Measurements from ENCODE around the gene KCNIP1.
"Not testable (repeated sequence)": the region's sequence is repeated elsewhere in the genome, so short reads cannot be mapped to it uniquely, and the experiment has no call there.

KCNIP1 gene

DNA sequence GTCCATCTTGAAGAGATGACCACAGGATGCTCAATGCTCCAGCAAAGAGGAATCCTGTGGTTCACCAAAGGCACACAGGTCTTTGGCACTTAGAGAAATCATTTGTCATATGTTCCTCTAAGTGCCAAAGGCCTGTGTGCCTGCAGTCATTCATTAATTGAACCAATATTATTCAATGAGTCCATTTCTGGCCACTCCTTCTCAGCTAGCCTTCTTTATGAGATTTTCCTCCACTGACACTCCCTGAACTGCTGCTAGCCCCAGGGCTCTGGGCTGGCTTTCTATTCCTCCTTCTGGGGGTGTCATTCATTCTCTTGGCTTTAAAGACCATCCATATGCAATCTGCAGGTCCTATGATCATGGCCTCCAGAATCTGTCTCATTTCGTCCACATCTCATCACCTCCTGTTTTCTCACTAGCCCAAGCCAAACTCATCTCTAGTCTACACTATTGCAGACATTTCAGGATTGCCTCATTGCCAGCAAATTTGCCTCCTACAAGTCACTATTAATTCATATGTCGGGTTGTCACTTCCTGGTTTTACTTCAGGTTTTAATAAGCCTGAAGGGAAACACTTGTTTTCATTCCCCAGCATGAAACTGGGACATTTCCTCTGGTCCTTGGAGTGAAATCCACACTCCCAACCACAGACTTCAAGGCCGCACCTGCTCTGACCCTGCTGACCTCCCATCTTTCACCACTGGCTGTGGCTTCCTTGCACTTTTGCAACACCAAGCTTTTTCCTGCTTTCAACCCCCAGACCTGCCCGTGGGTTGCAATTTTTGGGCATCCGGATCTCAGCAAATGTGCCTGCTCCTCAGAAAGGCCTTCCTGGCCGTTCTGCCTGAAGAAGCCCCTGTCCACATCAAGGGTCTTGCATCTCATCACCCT, 35.1 kb downstream of the KCNIP1 start:
- DNase-seq: no peak

DNA sequence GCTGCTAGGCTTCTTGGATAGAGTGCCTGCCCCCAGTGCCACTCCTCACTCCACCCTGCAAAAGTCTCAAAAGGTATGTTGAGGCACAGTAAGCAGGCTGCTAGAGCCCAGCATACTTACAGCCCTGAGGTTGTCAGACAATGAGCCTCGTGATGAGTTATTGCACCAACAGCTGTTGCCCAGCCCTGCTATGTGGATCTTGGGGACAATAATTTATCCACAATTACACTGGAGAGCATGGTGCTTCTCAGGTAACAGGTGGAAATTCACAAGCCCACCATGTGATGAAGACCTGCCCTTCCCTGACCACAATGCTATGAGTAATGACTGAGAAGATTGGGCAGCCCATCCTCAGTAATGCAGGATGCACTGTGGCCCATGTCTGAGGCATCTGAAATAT, 36.5 kb downstream of the KCNIP1 start:
- DNase-seq: no peak

DNA sequence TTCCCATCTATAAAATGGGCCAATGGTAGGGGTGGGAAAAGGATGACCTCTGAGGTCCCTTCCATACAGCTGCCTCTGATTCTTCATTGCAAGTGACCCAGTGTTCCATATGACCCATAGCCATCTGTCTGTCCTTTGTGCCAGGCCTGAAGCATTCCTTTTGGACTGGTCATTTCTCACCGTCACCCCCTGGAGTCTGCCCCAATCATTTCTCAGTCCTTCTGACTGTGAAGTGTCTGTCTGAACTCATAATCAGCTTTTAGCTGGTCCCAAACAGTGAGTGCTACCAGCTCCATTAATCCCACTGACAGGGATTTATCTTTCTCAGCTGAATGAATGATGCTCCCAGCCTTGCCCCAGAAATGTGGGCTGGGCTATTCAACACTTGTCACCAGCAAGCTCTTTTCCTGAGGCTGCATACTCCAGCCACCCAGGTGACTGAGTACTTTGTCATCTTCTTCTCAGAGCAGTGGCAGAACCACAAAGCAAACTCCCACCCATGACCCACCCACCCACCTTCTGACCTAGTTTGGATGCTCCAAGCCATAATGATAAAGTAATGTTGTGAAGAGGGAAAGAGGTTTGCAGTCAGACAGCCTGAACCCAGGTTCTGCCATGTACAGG, 37.4 kb downstream of the KCNIP1 start:
- no peak for DNase-seq

DNA sequence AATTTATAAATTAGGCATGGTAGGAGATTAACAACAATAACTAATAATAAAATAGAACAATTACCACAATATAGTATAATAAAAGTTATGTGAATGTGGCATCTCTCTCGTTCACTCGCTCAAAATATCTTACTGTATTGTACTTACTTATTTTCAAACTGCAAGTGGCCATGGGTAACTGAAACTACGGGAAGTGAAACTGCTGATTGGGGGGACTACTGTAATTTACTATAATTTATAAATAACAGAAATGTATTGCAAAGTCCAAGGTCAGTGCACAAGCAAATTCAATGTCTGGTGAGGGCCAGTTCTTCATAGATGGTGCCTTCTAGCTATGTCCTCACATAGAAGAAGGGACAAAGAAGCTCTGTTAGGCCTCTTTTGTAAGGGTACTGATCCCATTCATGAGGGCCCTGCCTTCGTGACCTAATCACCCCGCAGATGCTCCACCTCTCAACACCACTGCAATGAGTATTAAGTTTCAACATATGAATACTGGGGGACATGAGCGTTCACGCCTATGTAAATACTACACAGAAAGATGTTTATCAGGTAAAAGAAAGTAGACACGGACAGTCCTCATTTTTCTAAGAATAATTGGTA, 39.0 kb downstream of the KCNIP1 start:
- DNase-seq: no peak

GRCh38 chr5:170545313-170545712, 41.5 kb downstream of the KCNIP1 start:
- DNase-seq: no peak

- no peak for DNase-seq
Measured at GRCh38 chr5:170545811-170546210, 42.0 kb downstream of the KCNIP1 start.

DNA sequence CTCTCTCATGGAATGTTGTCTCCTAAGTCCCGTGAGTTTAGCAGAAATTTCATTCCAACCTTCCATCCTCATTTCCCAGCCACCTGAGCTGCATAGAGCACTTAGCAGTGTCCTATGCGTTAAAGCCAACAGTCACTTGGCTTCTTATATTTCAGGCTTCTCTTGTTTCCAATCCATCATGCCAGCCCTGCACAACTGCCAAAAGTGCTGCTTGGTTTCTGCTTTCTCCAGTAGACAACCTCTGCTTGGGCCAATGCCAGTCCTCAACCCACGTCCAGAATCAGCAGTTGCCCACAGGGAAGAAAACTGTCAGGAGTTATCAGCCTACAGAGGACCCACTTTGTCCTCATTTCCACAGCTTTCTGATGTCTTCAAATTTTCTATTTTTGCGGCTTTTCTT, 42.5 kb downstream of the KCNIP1 start:
- DNase-seq: no peak

- DNase-seq: not testable (repeated sequence)
Measured at GRCh38 chr5:170550382-170550781, 46.6 kb downstream of the KCNIP1 start.

GRCh38 chr5:170551076-170551475, 47.3 kb downstream of the KCNIP1 start:
- DNase-seq: no peak

- DNase-seq: no peak
Measured at GRCh38 chr5:170551622-170552021, 47.8 kb downstream of the KCNIP1 start.

- no peak for DNase-seq
Measured at GRCh38 chr5:170552621-170553115, 48.8 kb downstream of the KCNIP1 start.

DNA sequence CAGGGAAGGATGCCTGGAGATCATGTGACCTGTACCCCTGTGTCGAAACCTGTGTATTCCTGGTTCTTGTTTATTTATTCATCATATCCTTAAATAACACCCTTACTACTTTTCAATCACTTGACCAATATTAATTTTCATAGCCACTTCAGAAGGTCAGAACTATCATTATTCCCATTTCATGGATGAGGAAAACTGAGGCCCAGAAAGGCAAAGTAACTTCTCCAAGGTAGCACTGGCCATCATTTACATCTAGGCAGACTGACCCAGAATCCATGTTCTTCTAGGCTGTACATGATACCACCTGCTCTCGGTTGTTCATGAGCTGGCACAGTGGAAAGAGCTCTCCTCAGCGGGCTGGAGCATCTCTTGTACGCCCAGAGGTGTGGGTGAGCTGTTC, 49.4 kb downstream of the KCNIP1 start:
- no peak for DNase-seq

DNA sequence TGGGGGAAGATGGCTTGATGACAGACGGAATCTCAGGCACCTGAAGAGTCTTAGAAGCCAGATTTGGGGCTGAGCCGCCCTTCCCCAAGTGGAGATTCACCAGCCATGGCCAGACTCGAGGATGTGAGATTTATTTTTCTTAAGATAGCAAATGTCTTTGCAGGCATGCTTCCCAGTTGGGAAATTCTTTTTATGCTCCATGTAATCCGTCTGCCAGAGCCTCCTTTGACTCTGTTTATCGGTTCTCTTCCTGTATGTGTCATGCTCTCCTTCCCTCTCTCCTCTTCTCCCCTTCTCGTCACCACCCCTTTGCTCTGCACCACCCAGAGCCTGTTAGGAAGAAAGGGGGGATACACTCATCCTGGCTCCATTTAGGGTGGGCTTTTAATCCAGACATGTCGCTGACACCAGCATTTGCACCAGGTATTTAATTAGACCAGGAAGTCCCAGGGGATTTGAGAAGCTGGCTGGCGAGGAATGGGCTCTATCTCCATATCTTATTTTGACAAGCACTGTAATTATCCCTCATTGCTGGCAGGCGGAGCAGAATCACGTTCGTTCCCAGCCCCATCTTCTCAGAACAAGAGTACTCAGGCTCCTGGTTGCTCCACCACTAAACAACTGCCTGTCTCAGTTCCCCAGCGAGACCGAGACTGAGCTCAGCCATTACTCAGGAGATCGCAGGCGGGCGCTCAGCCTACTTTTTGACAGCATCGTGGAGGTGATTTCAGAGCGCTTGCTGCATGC, 50.9 kb downstream of the KCNIP1 start:
- no peak for DNase-seq

GRCh38 chr5:170557314-170557713, 53.5 kb downstream of the KCNIP1 start:
- DNase-seq: no peak

- DNase-seq: no peak
Measured at GRCh38 chr5:170559296-170559695, 55.5 kb downstream of the KCNIP1 start.

DNA sequence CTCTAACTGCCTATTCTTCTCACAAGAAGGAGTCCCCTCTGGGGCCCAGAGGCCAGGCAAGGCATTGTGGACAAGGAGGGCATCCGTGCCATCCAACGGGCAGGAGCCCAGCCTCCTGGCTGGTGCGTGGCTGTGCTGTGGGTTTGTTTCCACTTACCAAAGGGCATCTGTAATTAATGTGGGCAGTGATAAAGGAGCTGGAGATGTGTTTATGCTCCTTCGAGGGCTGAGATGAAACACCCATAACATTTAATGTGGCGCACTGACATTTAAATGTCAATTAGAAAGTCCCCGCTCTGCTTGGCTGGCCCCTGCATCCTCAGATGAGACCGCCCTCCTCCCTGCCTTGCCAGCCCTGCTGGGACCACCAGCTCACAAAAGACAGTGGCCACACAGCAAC, 57.1 kb downstream of the KCNIP1 start:
- DNase-seq: no peak

DNA sequence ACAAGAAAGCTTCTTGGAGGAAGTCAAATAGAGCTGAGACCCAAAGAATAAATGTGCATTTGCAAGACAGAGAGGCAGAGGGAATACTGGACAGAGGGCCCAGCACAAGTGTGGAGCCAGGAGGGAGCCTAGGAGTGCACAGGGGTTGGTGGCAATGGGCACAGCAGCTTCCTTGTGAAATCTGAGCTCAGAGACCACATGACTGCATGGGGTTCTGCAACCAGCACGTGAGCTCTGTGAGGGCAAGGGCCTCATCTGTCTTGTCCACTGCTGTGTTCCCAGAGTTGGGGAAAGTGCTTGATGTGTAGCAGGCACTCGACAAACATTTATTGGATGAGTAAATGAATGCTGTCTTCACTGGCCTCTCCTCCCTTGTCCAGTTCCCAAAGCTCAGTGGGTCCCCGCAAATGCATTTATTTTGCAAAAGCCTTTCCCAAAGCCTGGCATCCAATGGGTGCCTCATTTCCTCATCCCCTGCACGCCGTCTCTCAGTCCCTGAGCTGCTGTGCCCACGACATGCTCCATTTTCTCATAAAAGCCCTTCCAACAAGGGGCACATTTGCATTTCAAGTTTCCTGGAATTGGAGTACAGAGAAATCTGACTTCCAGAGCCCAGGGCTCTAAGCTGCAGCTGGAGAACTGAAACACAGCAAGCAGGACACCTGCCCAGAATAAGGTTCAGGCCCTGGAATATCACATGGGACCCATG, 58.5 kb downstream of the KCNIP1 start:
- DNase-seq: no peak

- no peak for DNase-seq
Measured at GRCh38 chr5:170562875-170563228, 59.0 kb downstream of the KCNIP1 start.

DNA sequence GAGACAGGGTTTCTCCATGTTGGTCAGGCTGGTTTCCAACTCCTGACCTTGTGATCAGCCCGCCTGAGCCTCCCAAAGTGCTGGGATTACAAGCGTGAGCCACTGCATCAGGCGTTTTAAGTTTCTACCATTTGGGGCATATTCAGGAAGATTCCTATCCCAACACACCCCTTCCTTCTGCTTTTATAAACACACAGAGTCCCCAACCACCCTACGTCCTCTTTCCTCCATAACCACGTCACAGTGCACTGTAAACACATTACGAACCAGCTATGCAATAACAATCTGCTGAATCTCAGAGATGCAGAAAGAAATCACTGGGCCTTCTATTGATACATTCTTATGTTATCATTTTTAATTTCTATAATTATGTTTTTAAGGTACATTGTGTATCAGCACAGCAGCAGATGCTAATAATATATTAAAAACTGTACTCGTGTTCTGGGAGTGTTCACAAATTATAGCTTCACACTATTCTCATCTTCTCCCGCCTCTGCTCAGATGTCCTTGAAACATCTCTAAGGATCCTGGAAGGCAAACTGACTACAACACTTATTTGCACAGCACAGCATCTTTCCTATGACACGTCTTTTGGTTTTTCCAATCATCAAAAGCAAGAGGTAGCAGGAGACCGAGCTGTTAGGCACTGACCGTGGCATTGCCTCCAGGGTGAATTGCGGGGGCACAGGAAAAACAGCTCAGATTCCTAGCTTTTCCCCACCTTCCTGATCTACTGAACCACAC, 60.2 kb downstream of the KCNIP1 start:
- DNase-seq: no peak

DNA sequence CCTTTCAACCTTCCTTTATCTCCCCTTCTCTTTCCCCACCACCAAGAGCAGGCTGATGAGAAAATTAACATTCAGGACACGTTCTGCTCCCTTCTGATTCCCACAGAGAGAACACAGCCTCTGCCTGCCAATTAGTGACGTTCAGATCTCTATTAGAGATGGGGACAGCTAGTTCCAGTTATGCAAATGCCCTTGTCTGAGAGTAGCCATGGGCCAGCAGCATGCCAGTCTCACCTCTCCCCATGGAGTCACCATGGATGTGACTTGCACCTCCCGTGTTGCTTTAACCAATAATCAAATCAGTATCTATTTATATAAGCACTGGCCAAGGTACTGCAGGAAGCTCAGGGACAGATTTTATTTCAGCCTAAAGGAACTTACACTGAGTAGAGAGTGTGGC, 61.3 kb downstream of the KCNIP1 start:
- DNase-seq: no peak

DNA sequence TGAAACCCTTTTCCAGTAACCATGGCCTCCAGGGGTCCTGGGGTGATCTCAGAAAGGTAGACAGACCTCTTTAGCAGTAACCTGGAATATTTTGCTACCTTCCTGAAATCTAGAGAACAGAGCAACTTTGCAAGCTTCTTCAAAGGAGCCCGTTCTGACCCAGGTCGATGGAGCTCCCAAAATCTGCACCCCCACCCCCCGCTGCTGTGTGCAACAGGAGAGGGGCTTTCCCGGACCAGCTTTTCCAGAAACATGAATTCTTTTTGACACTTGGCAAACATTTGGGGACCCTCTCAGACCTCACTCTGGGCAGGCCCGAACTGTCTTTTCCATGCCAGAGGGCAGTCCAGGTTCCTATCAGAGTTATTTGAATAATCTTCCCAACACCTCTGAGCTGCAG, 65.3 kb downstream of the KCNIP1 start:
- no peak for DNase-seq

- no peak for DNase-seq
Measured at GRCh38 chr5:170570476-170570875, 66.7 kb downstream of the KCNIP1 start.
